T-helper 22 cell (primary cell): Measurements from ENCODE around the gene CDH23.

Source experiments
- DNase-seq: peaks from one replicate; pipeline ENCODE4 v3.0.0-alpha.2; 2020; ENCODE audit warnings: low read depth

Gene CDH23

GRCh38 chr10:71762324-71762723 lies 365.6 kb downstream of the CDH23 start:
- DNase-seq: no peak

GRCh38 chr10:71763352-71764127 lies 366.8 kb downstream of the CDH23 start:
- DNase-seq: no peak

GRCh38 chr10:71765176-71765904 lies 368.6 kb downstream of the CDH23 start:
- no peak for DNase-seq

GRCh38 chr10:71765906-71766716 lies 369.4 kb downstream of the CDH23 start:
- no peak for DNase-seq

GRCh38 chr10:71766717-71767419 lies 370.1 kb downstream of the CDH23 start:
- no peak for DNase-seq

- no peak for DNase-seq
These were observed 370.8 kb downstream of the CDH23 start for GRCh38 chr10:71767420-71768035.

GRCh38 chr10:71769279-71769823 lies 372.6 kb downstream of the CDH23 start:
- peak; percentile 45 for DNase-seq

GRCh38 chr10:71770255-71770654 lies 373.5 kb downstream of the CDH23 start:
- no peak for DNase-seq

GRCh38 chr10:71770789-71771188 lies 374.1 kb downstream of the CDH23 start:
- no peak for DNase-seq

- DNase-seq: no peak
These were observed 374.5 kb downstream of the CDH23 start for GRCh38 chr10:71771204-71771603.

GRCh38 chr10:71771821-71772617 lies 375.3 kb downstream of the CDH23 start:
- no peak for DNase-seq

- DNase-seq: no peak
These were observed 376.1 kb downstream of the CDH23 start for GRCh38 chr10:71772832-71773220.

- peak; percentile 83 for DNase-seq
These were observed 376.7 kb downstream of the CDH23 start, which contains the start of gene VSIR for GRCh38 chr10:71773221-71773971. TSS of gene VSIR (minus strand) at chr10:71773520. CDS start at chr10:71773439, 81 bp downstream.

- no peak for DNase-seq
These were observed 378.4 kb downstream of the CDH23 start for GRCh38 chr10:71774916-71775702.

GRCh38 chr10:71776481-71776925 lies 379.8 kb downstream of the CDH23 start:
- no peak for DNase-seq

GRCh38 chr10:71777213-71777985 lies 380.7 kb downstream of the CDH23 start:
- DNase-seq: no peak

GRCh38 chr10:71778071-71778825 lies 381.5 kb downstream of the CDH23 start:
- DNase-seq: no peak
